Natural killer cell (primary cell): Measurements from ENCODE around the gene SH3BP2. TPM values are rescaled to one million over a fixed set of nuclear protein-coding genes. Genes with fewer than 3 reads are reported as not detected.

Experiments
- ATAC-seq, 3 donors: fragments of 150-1000 bp in 2 of 3; fragments of 200-7000 bp in 1 of 3; cut with Tn5 transposase; 1 replicate in 1 of 3; 2 replicates in 2 of 3; pipeline ENCODE4 v1.10.0; 2021; ENCODE audit warnings: mild to moderate bottlenecking in 2 of 3, moderate library complexity in 2 of 3
- DNase-seq, 2 donors: peaks; one replicate each; pipeline versions ENCODE4 v3.0.0 to v3.0.0-alpha.2; 2013 to 2021; ENCODE audit warnings: mixed read lengths in 1 of 2
- H3K27ac ChIP-seq: one replicate; pipeline ENCODE4 v1.5.1; 2013; ENCODE audit warnings: mild to moderate bottlenecking, low read length
- H3K27me3 ChIP-seq: one replicate; pipeline ENCODE4 v1.6.1; 2013; ENCODE audit warnings: low read length; ENCODE audit not compliant: control insufficient read depth, insufficient read depth
- H3K36me3 ChIP-seq: one replicate; pipeline ENCODE4 v1.6.1; 2013; ENCODE audit warnings: low read length; ENCODE audit not compliant: control insufficient read depth, insufficient read depth
- H3K4me1 ChIP-seq: one replicate; pipeline ENCODE4 v1.6.1; 2013; ENCODE audit warnings: low read length; ENCODE audit not compliant: control insufficient read depth, insufficient read depth
- H3K4me3 ChIP-seq: one replicate; pipeline ENCODE4 v1.5.1; 2013; ENCODE audit warnings: low read length
- H3K9me3 ChIP-seq: one replicate; pipeline ENCODE4 v1.6.1; 2013; ENCODE audit warnings: low read length; ENCODE audit not compliant: control insufficient read depth, insufficient read depth
- H3K27ac Mint-ChIP-seq, 2 donors: one replicate each; pipeline ENCODE4 v1.8.0; 2022; ENCODE audit warnings: mild to moderate bottlenecking in 2 of 2, mixed read lengths in 2 of 2, moderate library complexity in 1 of 2
- H3K27me3 Mint-ChIP-seq, 2 donors: one replicate each; pipeline ENCODE4 v1.8.0; 2022; ENCODE audit warnings: low read depth in 2 of 2, mixed read lengths in 2 of 2
- H3K36me3 Mint-ChIP-seq: one replicate; pipeline ENCODE4 v1.8.0; 2022; ENCODE audit warnings: mixed read lengths
- H3K4me1 Mint-ChIP-seq, 2 donors: one replicate each; pipeline ENCODE4 v1.8.0; 2022; ENCODE audit warnings: mixed read lengths in 2 of 2
- H3K4me3 Mint-ChIP-seq: one replicate; pipeline ENCODE4 v1.8.0; 2022; ENCODE audit warnings: mild to moderate bottlenecking, moderate library complexity, mixed read lengths
- H3K9me3 Mint-ChIP-seq, 2 donors: one replicate each; pipeline ENCODE4 v1.8.0; 2022; ENCODE audit warnings: mixed read lengths in 2 of 2
- CTCF ChIP-seq: fragments of 200-600 bp; IDR thresholded peaks from one replicate; pipeline ENCODE4 v1.8.0; 2022; ENCODE audit warnings: antibody characterized with exemption
- WGBS: methylation state at CpG from one replicate; pipeline ENCODE4 v1.1.7; 2013; ENCODE audit warnings: missing lambda C conversion rate; ENCODE audit not compliant: insufficient coverage; 5-methylcytosine and 5-hydroxymethylcytosine counted together
- intact Hi-C: fragments of 100-400 bp; cut with micrococcal nuclease; formaldehyde crosslinking; loops from one replicate; pipeline ENCODE4 v1.14.2; 2022
- total RNA-seq, 4 donors: library from RNA; stranded (reverse); fragments of 120-200 nt in 1 of 4; gene quantifications; one replicate each; pipeline versions ENCODE4 v1.2.3 to v1.2.4, GENCODE V29; 2013 to 2022

SH3BP2 gene
- total RNA-seq, 3 donors from 2014 or later (not counting 1 experiment from before 2014, with no cell fraction given), result 213 to 283 (median 221) TPM

- Mint-ChIP-seq H3K4me3 (no peak overlapping the region), H3K36me3 (no peaks in the 10 kb centered on the region), H3K9me3 (no peaks in the 10 kb centered on the region), H3K27ac (peak overlapping the region in 1 of 2 donors; percentile 99), H3K4me1 (peaks cover 48 to 75% of the 10 kb centered on the region in 2 donors), H3K27me3 (no peaks in the 10 kb centered on the region)
- intact Hi-C loops, result loop anchor here (5.0 to 10.0 kb wide), 3 partner anchors 47 to 125 kb away; no protein-coding TSS in a partner anchor
- TF ChIP-seq CTCF, result no peak
- ATAC-seq (no peak), DNase-seq (no peak)
- Histone ChIP-seq H3K27ac (no peak overlapping the region), H3K4me3 (no peak overlapping the region), H3K36me3 (peaks cover 5% of the 10 kb centered on the region), H3K4me1 (peaks cover 87% of the 10 kb centered on the region), H3K27me3 (no peaks in the 10 kb centered on the region), H3K9me3 (no peaks in the 10 kb centered on the region)
- WGBS, result 87% methylated on average over 10 of the region's 10 CpGs
Observed at GRCh38 chr4:2809610-2810180, 16.8 kb downstream of the SH3BP2 start.

- H3K36me3 ChIP-seq, result peaks cover 11% of the 10 kb centered on the region
- no peaks in the 10 kb centered on the region for H3K9me3 ChIP-seq
- H3K4me1 ChIP-seq, result peaks cover 87% of the 10 kb centered on the region
- 80% methylated on average over 10 of the region's 10 CpGs for WGBS
- no peaks in the 10 kb centered on the region for H3K27me3 Mint-ChIP-seq
- H3K4me3 ChIP-seq, result no peak overlapping the region
- H3K4me1 Mint-ChIP-seq, result peaks cover 48 to 76% of the 10 kb centered on the region in 2 donors
- H3K27me3 ChIP-seq, result no peaks in the 10 kb centered on the region
- H3K4me3 Mint-ChIP-seq, result no peak overlapping the region
- no peaks in the 10 kb centered on the region for H3K9me3 Mint-ChIP-seq
- no peak for TF ChIP-seq CTCF
- DNase-seq, result no peak
- no peak for ATAC-seq
- no peaks in the 10 kb centered on the region for H3K36me3 Mint-ChIP-seq
- peak overlapping the region; percentile 31 to 99 for H3K27ac Mint-ChIP-seq
- intact Hi-C loops, result loop anchor here (5.0 to 10.0 kb wide), 3 partner anchors 48 to 124 kb away; no protein-coding TSS in a partner anchor
- peak overlapping the region; percentile 21 for H3K27ac ChIP-seq
Observed at GRCh38 chr4:2810388-2810787, 17.5 kb downstream of the SH3BP2 start.

GRCh38 chr4:2811830-2812611 is 19.1 kb downstream of the SH3BP2 start:
- peaks cover 17% of the 10 kb centered on the region for H3K36me3 ChIP-seq
- Mint-ChIP-seq H3K36me3 (no peaks in the 10 kb centered on the region), H3K27ac (peak overlapping the region; percentile 98 to 99), H3K4me1 (peaks cover 49 to 74% of the 10 kb centered on the region in 2 donors), H3K4me3 (peak overlapping the region; percentile 81), H3K27me3 (no peaks in the 10 kb centered on the region), H3K9me3 (no peaks in the 10 kb centered on the region)
- peak overlapping the region; percentile 88 for H3K4me3 ChIP-seq
- ATAC-seq (peak; percentile 57 to 78 (median 62)), DNase-seq (peak; percentile 58 to 77)
- H3K27ac ChIP-seq, result peak overlapping the region; percentile 84
- WGBS, result under 1% methylated on average over 21 of the region's 21 CpGs
- H3K4me1 ChIP-seq, result peaks cover 84% of the 10 kb centered on the region
- intact Hi-C loops, result loop anchor here (1.0 to 10.0 kb wide), 4 partner anchors 23 to 123 kb away; no protein-coding TSS in a partner anchor
- no peaks in the 10 kb centered on the region for H3K27me3 ChIP-seq
- TF ChIP-seq CTCF, result no peak
- no peaks in the 10 kb centered on the region for H3K9me3 ChIP-seq
